Thyroid gland (tissue), 4 donors: ENCODE data around the gene PNKP.

Source experiments
- CTCF ChIP-seq, 6 experiments: fragments of 200-600 bp in 3 of 6; fragments of 450-650 bp in 3 of 6; sonication (generic) in 3 of 6; IDR thresholded peaks; one replicate each; pipeline ENCODE4 v1.5.1; 2016 to 2019; ENCODE audit warnings: antibody characterized with exemption in 6 of 6, mild to moderate bottlenecking in 2 of 6, inconsistent platforms in 1 of 6, moderate library complexity in 1 of 6
- POLR2A ChIP-seq, 2 donors: fragments of 450-650 bp; IDR thresholded peaks; one replicate each; pipeline ENCODE4 v1.6.1; 2017; ENCODE audit warnings: antibody characterized with exemption in 2 of 2, mild to moderate bottlenecking in 2 of 2, moderate library complexity in 1 of 2

- TF ChIP-seq CTCF (IDR thresholded peaks at IDR 0.05) (no peak), POLR2A (IDR thresholded peaks at IDR 0.05) (no peak)
Measured at GRCh38 chr19:49875857-49876421, 8.6 kb upstream of the PNKP start.
